ENCODE results near the gene UNC5C.

Gene UNC5C

DNA sequence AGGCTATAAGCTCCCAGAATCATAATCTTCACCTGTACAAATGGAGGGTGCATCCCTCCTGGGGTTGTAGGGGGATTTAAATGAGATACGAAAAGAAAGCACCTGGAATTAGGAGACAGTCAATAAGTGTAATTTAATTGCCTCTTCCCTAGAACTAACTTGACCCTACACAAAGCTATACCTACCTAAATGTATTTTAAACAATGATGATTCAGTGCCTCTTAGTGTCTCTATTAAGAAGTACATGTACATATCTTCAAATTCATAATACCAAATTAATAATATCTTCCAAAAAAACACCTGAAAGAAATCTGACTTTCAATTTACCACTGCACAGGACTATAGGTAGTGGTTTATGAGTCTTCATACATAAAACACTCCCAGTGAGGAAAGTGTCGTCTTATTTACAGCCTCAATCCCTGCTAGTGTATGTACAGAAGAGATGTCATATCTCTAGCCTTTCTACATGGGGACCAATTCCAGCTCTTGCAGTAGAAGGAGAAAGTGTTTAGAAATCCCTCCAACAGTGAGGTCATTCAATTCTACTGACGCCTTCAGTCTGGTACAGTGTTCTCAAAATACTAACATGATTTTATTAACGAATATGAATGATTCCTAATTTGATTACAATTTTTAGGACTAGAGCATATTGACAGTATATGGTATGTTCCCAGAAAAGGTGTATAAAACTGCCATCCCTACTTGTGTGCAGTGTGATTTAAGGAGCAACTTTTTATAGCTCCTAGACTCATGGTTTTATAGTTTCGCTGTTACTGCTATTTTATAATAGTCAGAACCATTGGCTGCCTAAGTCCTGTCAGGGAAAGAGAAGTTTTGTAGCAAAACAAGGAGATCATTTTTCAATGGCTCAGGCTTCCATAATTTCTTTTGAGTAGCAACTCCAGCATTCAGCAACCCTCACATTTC lies 282.7 kb downstream of the UNC5C start:
- no peak for DNase-seq (ENCODE audit: low spot score)

DNA sequence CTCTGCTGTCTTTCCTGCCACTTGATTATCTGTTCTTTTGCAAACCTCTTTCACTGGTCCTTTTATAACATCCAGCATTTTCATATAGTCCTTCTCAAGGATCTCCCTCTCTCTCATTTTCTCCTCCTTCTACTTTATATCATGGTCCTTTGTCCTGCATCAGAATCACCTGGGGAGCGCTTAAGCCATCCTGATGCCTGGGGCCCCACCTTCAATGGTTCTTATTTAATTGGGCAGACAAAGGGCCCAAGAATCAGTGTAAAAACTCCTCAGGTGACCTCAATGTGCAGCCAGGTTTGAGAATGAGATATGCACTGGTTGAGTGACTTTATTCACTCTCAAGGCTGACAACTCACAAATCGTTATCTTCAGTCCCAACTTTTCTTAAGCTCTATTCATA lies 283.9 kb downstream of the UNC5C start:
- DNase-seq (ENCODE audit: low spot score), result no peak

DNA sequence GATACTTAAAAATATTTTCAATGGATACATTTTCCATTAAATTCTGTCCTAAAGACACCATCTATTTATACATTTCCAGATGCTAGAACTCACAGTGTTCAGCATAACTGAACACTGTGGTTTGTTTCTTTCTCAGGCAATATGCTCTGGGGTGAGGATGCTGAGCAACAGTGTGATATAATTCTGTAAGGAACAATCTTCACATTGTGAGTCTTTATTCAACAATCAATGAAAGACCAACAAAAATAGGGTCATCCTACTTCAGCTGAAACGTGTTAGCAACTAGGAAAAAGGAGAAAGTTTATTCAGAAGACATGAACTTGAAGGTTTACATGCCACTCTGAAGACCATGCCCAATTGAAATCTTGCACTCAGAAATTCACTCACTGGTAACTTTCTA lies 284.8 kb downstream of the UNC5C start:
- no peak for DNase-seq (ENCODE audit: low spot score)

DNA sequence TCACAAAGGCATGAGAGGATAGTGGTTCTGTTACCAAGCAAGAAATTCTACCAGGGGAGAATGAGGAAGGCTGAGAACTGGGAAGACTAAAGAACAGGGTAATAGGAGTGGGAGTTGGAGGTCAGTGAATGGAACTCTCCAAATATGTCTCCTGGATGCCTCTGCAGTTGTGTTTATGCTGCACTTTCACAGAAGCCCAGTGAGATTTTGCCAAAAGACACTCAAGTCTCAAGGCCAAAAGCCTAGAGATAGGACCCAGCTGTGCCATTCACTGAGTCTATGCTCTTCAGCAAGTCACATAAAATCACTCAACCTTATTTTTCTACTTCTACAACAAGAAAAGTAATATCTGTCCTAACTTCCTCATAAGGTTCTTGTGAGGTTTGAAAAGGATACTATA lies 285.4 kb downstream of the UNC5C start:
- no peak for DNase-seq (ENCODE audit: low spot score)

DNA sequence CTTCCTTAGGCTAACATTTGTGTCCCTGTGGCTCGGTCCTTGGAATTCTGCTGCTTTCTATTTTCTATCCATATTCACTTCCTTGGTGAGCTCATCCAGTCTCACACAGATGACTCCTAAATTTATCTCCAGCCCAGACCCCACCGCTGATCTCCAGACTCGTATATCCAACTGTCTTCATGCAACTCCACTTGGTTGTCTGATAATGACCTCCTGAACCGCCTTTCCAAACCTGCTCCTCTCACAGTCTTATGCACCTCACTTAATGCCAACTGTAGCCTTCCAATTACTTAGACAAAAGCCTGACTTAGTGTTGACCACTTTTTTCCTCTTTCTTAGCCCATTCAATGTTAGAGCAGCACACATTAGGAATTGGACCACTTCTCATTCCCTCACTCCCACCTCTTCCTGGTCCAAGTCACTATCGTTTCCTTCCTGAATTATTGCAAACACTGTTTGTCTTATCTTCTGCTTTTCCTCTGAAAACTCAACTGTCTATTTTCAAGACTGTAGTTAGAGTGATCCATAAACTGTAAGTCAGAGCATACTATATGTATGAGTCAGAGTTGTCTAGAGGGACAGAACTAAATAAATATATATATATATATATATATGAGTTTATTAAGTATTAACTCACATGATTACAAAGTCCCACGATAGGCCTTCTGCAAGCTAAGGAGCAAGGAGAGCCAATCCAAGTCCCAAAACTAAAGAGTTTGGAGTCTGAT lies 292.5 kb downstream of the UNC5C start:
- peak; percentile 8 for DNase-seq (ENCODE audit: low spot score)

DNA sequence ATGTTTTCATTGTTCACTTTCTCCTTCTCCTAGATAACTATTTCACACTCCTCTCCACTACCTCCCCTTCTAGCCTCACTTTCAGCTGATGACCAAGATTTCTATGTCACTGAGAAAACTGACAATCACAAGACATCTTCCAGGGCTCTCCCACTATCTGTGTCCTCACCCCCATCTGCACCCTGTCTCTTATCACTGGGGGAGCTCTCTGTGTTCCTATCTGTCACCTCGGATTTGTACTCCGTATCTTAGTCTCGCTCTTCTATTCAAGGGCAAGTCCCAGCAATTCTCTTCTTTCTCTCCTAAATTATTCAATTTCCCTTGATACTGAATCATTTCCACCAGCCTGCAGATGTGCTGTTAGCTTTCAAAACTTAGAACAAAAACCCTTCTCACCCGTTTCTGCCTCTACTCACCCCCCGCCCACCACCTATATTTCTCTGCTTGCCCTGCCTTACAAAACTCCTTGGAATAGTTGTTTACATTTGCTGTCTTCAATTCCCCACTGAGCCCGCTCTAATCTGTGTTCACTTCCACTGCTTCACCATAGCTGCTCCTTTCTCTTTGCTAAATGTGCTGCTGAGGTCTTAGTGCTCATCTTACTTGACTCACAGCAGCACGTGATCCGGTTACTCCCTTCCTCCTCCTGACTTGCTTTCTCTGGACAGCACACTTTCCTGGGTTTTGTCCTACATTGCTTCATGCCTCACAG lies 293.2 kb downstream of the UNC5C start:
- DNase-seq (ENCODE audit: low spot score), result peak; percentile 65

DNA sequence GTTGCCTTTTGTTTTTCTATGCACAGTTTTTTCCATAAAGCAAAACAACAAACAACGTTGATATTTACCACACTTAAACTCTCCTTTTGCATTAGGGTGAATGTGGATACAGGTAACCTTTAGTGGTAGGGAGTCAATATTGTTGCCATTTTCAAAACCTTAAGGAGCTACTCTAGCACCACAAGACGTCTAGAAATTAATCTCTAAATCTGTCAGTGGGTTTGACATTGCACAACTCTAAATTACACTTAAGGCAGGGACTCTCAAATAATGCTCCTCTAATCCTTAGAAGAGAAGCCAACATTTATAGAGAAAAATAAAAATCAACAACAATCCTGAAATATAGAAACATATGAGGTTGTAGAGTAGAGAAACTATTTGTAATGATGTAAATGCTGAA lies 297.2 kb downstream of the UNC5C start:
- DNase-seq (ENCODE audit: low spot score), result no peak

DNA sequence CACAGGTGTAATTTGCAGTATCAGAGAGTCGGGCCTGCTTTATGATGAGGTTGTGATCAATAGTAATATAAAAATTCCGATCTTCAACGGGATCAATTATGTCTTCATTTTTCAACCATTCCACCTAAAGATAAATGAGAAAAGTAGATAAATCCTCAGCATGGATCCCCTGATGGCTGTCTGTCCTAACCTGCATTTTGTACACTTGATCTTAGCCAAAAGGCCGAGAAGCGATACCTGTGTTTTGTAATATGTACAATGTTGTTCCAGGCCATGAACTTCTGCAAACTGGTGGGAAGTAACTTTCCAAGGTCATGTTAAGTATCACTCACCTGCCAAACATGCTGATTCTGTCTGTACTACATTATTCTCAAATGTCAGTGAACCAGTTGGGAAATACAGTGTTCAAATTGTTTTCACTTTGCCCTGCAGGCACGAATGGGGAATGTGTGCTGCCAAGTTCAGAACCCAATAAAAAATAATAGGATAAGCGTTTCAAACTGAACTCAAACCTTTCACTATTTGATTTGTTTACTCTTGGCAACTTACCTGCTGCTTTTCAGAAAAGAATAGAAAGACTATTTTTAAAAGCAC lies 298.1 kb downstream of the UNC5C start:
- no peak for DNase-seq (ENCODE audit: low spot score)

DNA sequence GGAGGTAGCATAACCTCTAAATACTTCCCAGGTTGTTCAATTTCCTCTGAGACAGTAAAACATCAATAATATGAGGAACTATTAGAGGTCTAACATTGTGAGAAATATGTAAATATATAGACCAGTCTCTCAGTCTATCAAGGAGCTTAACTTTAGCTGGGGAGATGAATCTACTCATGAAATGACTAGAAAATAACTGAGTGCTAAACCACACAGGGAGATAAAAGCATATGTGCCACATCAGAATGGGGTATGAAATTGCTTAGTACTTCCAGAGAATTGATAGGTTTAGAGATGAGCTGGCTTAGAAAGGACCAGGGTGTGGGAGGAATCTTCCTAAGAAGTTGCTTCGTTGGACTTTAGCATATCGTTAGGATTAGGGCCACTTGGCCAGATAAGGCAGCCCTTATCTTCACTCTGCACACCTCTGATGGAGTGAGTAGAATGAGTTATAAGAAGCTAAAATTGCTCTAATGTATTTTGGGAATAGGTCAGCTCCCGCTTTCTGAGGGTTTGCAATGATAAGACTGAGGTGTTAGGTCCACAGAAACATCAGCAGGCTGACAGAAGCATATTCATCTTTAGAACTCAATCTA lies 299.2 kb downstream of the UNC5C start:
- no peak for DNase-seq (ENCODE audit: low spot score)

DNA sequence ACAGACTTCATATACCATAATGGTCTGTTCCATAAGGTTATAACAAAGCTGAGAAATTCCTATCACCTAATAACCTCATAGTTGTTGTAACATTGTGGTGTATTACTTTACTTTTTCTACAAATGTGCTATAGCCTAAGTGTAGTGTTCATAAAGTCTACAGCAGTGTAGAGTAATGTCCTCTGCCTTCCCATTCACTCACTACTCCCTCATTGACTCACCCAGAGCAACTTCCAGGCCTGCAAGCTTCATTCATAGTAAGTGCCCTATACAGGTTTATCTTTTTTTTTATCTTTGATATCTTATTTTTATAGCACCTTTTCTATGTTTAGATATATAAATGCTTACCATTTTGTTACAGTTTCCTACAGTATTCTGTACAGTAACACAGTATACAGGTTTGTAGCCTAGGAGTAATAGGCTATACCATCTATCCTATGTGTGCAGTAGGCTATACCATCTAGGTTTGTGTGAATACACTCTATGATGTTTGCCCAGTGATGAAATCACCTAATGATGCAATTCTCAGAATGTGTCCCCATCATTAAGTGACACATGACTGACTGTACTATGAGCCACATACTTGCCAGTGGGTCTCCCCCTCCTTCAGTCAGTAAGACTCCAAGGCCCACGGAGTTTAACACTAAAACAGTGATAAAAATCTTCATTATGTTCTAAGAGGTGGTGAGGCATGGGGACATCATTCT lies 299.9 kb downstream of the UNC5C start:
- no peak for DNase-seq (ENCODE audit: low spot score)

DNA sequence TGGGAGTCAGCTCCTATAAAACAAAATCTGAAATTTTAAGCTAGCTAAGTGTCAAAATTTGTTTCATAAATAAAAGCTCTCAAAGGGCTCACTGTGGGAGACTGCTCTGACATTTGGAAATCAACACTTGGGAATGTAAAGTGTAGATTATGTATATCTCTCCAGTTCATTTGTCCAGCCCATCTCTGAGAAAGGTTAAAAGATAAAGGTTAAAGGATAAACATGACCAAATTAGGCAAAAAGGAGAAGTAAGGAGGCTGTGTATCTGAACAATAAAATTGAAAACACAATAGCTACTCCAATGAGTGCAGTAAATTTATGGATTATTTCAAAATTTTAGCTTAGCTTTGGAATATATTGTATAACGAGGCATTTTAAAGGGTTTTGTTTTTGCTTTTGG lies 304.9 kb downstream of the UNC5C start:
- no peak for DNase-seq (ENCODE audit: low spot score)

DNA sequence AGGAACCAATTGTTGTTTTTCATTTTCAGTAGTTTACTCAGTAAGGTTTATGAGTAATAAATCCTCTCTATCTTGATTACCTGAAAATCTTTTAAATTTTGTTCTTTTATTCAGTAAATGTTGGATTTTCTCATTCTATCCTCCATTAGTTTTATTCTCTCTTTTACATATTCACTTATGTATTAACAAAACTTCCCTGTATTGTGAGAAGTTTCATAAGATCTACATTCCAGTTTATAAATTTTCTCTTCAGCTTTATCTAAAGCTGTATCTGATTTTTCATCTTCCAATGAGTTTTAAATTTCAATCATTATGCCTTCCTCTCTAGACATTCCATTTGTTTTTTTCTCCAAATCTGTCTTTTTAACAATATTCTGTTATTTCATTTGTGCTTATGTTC lies 310.2 kb downstream of the UNC5C start:
- DNase-seq (ENCODE audit: low spot score), result no peak

DNA sequence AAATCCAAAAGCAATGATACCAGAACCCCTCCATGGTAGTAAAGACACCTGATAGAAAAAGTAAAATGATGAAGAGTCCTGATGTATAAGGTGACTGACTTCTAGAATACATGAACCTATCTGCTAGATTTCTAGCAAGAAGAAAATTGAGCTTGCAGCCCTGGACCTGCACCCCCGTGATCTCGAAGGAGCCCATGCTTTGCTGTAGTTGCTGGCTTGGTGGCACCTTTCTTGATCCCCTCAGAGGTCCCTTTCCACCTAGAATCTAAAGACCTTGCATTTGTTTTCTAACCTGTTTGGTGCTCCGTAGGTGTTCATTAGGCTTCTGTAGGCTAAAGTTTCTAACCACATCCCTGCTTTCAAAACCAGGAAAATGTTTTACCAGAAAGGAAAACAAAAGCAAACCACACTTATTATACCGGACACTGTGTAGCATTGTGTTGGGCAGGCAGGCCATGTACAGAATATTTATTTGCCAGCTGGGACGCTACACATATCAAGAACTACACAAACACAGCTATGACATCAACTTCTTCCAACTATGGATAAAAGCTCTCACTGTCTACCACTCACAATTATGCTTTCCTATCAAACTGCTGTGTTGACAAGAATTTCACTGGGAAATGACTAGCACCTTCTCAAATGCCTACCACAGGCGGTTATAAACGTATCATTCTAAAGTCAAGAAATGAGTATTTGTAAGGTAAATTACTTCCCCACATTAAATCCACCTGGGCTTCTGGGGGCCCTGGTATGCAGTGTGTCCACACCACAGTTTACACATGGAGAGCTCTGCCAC lies 316.2 kb downstream of the UNC5C start:
- DNase-seq (ENCODE audit: low spot score), result no peak

DNA sequence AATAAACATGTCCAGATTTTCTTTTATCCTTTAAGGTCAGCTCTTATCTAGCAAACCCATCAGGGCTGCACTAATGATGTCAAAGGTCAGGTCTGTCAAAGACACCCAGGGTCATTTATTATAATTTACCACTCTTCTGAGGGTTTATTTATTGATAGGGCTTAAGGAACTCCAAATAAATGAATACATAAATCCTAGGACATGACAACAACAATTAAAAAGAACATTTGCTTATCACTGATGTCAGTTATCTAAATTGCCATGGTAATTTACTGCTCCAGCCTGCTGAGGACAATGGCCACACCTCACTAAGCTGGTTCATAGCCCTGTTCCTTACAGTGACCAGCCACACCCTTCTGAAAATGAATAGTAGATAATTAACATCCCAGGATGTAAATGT lies 317.1 kb downstream of the UNC5C start:
- DNase-seq (ENCODE audit: low spot score), result no peak

DNA sequence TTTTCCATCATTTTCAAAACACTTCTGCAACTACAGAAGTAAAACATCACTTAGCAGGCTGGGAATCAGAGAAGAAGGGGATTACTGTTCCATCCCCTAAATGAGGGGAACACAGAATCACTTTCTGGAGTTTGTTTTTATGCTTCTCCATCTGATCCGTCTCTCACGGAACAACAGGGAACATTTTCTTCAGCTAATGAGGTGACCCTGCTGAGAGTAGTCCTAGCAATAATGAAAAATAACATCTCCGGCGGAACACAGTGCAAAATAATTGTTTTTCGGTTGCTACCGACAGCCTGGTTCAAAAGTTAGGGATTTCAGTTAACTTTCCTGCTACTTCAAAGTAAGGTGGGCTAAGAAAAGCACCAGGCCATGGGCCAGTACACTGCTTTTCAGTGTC lies 322.9 kb downstream of the UNC5C start:
- DNase-seq (ENCODE audit: low spot score), result no peak

DNA sequence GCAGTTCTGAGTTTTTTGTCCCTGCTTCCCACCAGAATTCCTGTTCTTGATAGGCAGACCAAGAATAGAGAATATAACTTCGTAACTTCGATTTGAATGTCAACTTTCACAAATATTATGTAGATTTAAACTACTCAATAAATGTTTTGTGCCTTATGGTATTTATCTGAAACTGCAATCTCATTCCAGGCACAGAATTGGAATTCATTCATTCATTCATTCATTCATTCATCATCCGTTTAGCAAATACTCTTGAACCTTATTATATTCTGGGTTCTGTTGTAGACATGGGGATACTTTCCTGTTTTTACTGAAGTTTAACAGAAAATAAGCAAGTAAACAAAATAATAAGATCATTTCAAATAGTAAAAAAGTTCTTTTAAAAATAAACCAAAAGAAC lies 324.4 kb downstream of the UNC5C start:
- DNase-seq (ENCODE audit: low spot score), result no peak

DNA sequence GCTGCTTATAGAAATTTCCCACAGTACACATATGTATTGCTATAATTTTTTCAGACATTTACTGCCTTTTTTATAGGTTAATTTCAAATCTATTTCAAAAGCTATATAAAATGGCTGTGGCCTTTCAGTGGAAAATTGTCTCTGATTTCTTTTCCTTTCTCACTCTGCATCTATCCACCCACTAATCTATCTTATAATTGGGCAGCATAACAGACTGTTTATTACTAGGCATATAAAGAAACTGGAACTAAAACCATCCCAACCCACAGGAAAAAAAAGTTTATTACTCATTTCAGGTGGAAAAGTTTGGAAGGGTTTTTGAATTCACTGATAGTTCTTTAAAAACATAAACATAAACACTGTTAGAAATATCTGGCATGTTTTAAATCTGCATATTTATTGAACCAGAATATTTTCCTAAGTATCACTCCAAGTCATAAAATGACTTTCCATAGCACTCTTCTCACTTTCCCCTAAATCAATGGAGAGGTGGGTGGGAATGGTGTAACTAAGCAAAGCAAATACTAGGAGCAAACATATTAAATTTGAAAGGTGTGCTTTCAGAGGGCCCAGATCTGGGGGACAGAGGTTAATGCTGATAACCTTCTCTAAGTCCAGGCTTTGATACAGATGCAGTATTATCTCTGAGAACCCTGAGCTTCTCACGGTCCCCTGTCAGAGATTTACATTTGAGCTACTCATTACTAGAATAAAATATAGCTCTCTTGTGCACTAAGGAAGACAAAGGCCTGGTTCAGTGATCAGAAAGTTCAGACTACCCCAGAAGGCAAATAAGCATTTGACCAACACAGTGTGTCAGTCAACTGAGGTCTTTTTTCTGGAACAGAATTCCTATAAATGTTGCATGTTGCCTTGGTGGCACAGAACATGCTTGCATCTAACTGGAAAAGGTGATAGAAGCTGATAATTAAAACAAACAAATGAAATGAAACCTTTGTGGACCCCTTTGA lies 328.3 kb downstream of the UNC5C start:
- DNase-seq (ENCODE audit: low spot score), result no peak

DNA sequence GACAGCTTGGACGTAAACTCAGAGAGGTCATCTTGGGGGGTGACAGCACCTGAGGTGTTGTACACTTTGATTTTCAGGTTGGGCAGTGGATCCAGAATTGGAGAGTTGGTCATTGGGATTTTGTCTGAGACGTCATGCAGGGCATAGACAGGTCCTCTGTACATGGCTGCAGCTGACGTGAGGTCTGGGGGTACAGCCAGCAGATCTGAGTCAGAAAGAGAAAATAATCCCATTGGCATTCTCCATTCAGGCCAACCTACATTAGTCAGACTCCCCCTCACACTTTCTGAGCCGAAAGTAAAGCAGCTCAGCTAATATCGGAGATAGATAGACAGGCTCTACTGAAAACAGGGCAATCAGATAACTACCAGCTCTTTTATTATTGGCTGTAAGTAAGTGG lies 329.7 kb downstream of the UNC5C start:
- DNase-seq (ENCODE audit: low spot score), result peak; percentile 6

DNA sequence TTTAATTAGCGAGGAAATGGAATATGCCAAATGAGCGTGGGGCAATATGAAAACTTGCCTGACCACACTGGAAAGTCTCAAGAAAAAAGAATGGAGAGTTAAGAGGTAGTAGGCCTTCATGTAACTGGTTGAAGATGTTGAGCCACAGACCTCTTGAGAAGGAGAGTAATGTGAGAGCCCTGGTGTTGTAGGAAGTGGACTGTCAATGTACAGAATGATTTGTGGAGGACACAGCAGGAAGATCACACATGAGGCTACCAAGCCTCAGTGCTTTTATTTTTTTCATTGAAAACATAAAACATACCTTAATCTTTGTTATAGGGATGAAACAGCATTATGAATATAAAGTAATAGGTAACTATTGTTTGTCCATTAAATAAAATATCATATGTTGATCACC lies 331.6 kb downstream of the UNC5C start:
- DNase-seq (ENCODE audit: low spot score), result no peak

All from hepatic stellate cell (primary cell).